CD4-positive, alpha-beta T cell (primary cell): Measurements from ENCODE around the gene TMEM229B. TPM values are rescaled to one million over a fixed set of nuclear protein-coding genes. Genes with fewer than 3 reads are reported as not detected.

Experiments used
- ATAC-seq: fragments of 200-7000 bp; cut with Tn5 transposase; one replicate; pipeline ENCODE4 v1.10.0; 2022; ENCODE audit warnings: mild to moderate bottlenecking; ENCODE audit not compliant: poor library complexity
- CTCF ChIA-PET: fragments of 350-600 bp; sonication (Branson Sonifier 250); formaldehyde crosslinking; loops from one replicate; lab custom pipeline; 2021; ENCODE audit warnings: antibody characterized with exemption, inconsistent platforms; lab: Charles Lee
- POLR2A ChIA-PET: fragments of 350-600 bp; sonication (Branson Sonifier 250); formaldehyde crosslinking; loops from one replicate; lab custom pipeline; 2021; ENCODE audit warnings: antibody characterized with exemption, inconsistent platforms; lab: Charles Lee
- DNase-seq, 14 experiments: peaks; one replicate each; pipeline ENCODE4 v3.0.0-alpha.2; 2013 to 2020; ENCODE audit warnings: mixed read lengths in 2 of 14
- H3K27ac ChIP-seq, 2 donors: one replicate each; pipeline versions ENCODE4 v1.5.1 to v1.7.0; 2013; ENCODE audit warnings: low read length in 2 of 2, low read depth in 1 of 2, mild to moderate bottlenecking in 1 of 2
- H3K27me3 ChIP-seq, 2 experiments: 1 replicate in 1 of 2; 2 replicates in 1 of 2; pipeline versions ENCODE4 v1.6.1 to v1.7.0; 2013; ENCODE audit warnings: low read length in 2 of 2, control low read depth in 1 of 2, mild to moderate bottlenecking in 1 of 2, moderate library complexity in 1 of 2; ENCODE audit not compliant: insufficient read depth in 2 of 2, control insufficient read depth in 1 of 2
- H3K36me3 ChIP-seq: one replicate; pipeline ENCODE4 v1.6.1; 2013; ENCODE audit warnings: low read length, control low read depth; ENCODE audit not compliant: insufficient read depth
- H3K4me1 ChIP-seq: one replicate; pipeline ENCODE4 v1.6.1; 2013; ENCODE audit warnings: low read length, control low read depth; ENCODE audit not compliant: insufficient read depth
- H3K4me3 ChIP-seq: one replicate; pipeline ENCODE4 v1.5.1; 2013; ENCODE audit warnings: mild to moderate bottlenecking, low read length, moderate library complexity
- H3K9me3 ChIP-seq, 2 experiments: 1 replicate in 1 of 2; 2 replicates in 1 of 2; pipeline versions ENCODE4 v1.6.1 to v1.7.0; 2013; ENCODE audit warnings: low read length in 2 of 2, mild to moderate bottlenecking in 2 of 2, control low read depth in 1 of 2, moderate library complexity in 1 of 2; ENCODE audit not compliant: control insufficient read depth in 1 of 2, insufficient read depth in 1 of 2
- H3K27ac Mint-ChIP-seq: one replicate; pipeline ENCODE4 v1.8.0; 2020; ENCODE audit warnings: mixed read lengths
- H3K27me3 Mint-ChIP-seq: one replicate; pipeline ENCODE4 v1.8.0; 2021; ENCODE audit warnings: mixed read lengths
- H3K36me3 Mint-ChIP-seq: one replicate; pipeline ENCODE4 v1.8.0; 2021; ENCODE audit warnings: low read depth, mixed read lengths
- H3K4me1 Mint-ChIP-seq: one replicate; pipeline ENCODE4 v1.8.0; 2021; ENCODE audit warnings: low read depth, mixed read lengths
- H3K4me3 Mint-ChIP-seq: one replicate; pipeline ENCODE4 v1.8.0; 2020; ENCODE audit warnings: mild to moderate bottlenecking, mixed read lengths
- H3K9me3 Mint-ChIP-seq: one replicate; pipeline ENCODE4 v1.8.0; 2020; ENCODE audit warnings: mixed read lengths
- CTCF ChIP-seq: fragments of 200-600 bp; IDR thresholded peaks from one replicate; pipeline ENCODE4 v1.8.0; 2022; ENCODE audit warnings: antibody characterized with exemption, mild to moderate bottlenecking
- intact Hi-C, 2 experiments: fragments of 100-400 bp; cut with DNase I in 1 of 2; cut with micrococcal nuclease in 1 of 2; formaldehyde crosslinking; loops; one replicate each; pipeline versions ENCODE4 v1.15.1 to v1.9.0; 2023 to 2025; cut with DNase I, micrococcal nuclease
- microRNA-seq: library from miRNA; unstranded; fragments of <30 nt; microRNA quantifications from one replicate; pipeline ENCODE4 v1.2.0, GENCODE V29; 2021; ENCODE audit warnings: borderline microRNAs expressed, borderline replicate concordance
- total RNA-seq, 174 experiments: library from RNA in 2 of 174; stranded (reverse) in 2 of 174; gene quantifications; one replicate each; pipeline ENCODE4 v1.2.3 and lab custom pipeline; 2021 to 2026

The TMEM229B gene
- total RNA-seq, 2 experiments from 2014 or later, result 7.1 to 9.1 TPM

GRCh38 chr14:67423424-67423823 is 65.1 kb downstream of the TMEM229B start:
- ATAC-seq (no peak), DNase-seq (peak in 1 of 14 experiments; percentile 13)
- Histone ChIP-seq H3K36me3 (no peaks in the 10 kb centered on the region), H3K4me3 (no peak overlapping the region), H3K9me3 (no peaks in the 10 kb centered on the region), H3K4me1 (peaks cover 5% of the 10 kb centered on the region), H3K27me3 (peaks cover 0 to 10% of the 10 kb centered on the region in 2 experiments), H3K27ac (no peak overlapping the region)
- no peak overlapping the region for H3K4me3 Mint-ChIP-seq
- intact Hi-C loops, result no loop called here
- no peak overlapping the region for H3K27ac Mint-ChIP-seq
- POLR2A ChIA-PET, result no interaction called here
- no peaks in the 10 kb centered on the region for H3K9me3 Mint-ChIP-seq
- H3K27me3 Mint-ChIP-seq, result peaks cover 20% of the 10 kb centered on the region
- TF ChIP-seq CTCF, result no peak
- H3K4me1 Mint-ChIP-seq, result no peaks in the 10 kb centered on the region
- CTCF ChIA-PET, result no interaction called here
- H3K36me3 Mint-ChIP-seq, result no peaks in the 10 kb centered on the region

- Histone ChIP-seq H3K27me3 (peaks cover 0 to 11% of the 10 kb centered on the region in 2 experiments), H3K27ac (no peak overlapping the region), H3K36me3 (no peaks in the 10 kb centered on the region), H3K4me1 (no peaks in the 10 kb centered on the region), H3K4me3 (no peak overlapping the region), H3K9me3 (no peaks in the 10 kb centered on the region)
- Mint-ChIP-seq H3K27ac (no peak overlapping the region), H3K9me3 (no peaks in the 10 kb centered on the region), H3K4me1 (no peaks in the 10 kb centered on the region), H3K27me3 (peaks cover 13% of the 10 kb centered on the region), H3K4me3 (no peak overlapping the region), H3K36me3 (no peaks in the 10 kb centered on the region)
- no peak for TF ChIP-seq CTCF
- intact Hi-C loops, result no loop called here
- ATAC-seq (no peak), DNase-seq (no peak)
- ChIA-PET POLR2A (interaction anchor here (0.9 kb wide), 1 partner anchor 283 kb away, joined by 3 read pairs; no protein-coding TSS in a partner anchor), CTCF (no interaction called here)
These were observed 66.9 kb downstream of the TMEM229B start for GRCh38 chr14:67421356-67422224.

Small RNA genes within 50 kb of the gene (microRNA-seq; reads per million reads assigned to microRNA genes)
- gene MIR5694, result not detected

Other genes with a start within 250 kb of the TMEM229B start
- 10 to 100 TPM; 12.1 TPM for gene PALS1, start 247.3 kb downstream of the TMEM229B start, total RNA-seq
- 10 to 100 TPM; 25.2 to 36.2 TPM for gene ATP6V1D, start 128.9 kb downstream of the TMEM229B start, total RNA-seq
- 10 to 100 TPM; 23.1 to 28.8 TPM for gene EIF2S1, start 128.4 kb downstream of the TMEM229B start, total RNA-seq
- gene PLEK2, start 76.6 kb downstream of the TMEM229B start, total RNA-seq, result 1 to 10 TPM; 1.3 to 1.4 TPM
- gene PLEKHH1, start 44.6 kb upstream of the TMEM229B start, total RNA-seq, result under 1 TPM; 0.16 to 0.53 TPM
- 10 to 100 TPM; 66.0 to 69.7 TPM for gene PIGH, start 111.5 kb upstream of the TMEM229B start, total RNA-seq
- gene ARG2, start 131.2 kb upstream of the TMEM229B start, total RNA-seq, result 1 to 10 TPM; 3.7 to 3.9 TPM
- 10 to 100 TPM; 24.4 to 27.0 TPM for gene VTI1B, start 185.9 kb upstream of the TMEM229B start, total RNA-seq
- gene RDH11, start 207.0 kb upstream of the TMEM229B start, total RNA-seq, result 10 to 100 TPM; 13.6 to 14.2 TPM
- gene RDH12, start 213.2 kb upstream of the TMEM229B start, total RNA-seq, result not detected